Heart left ventricle (tissue), 13 donors: Measurements from ENCODE around the gene TTYH3.

Source experiments
- POLR2A ChIP-seq, 2 donors: fragments of 450-650 bp; IDR thresholded peaks; one replicate each; pipeline ENCODE4 v1.6.1; 2017; ENCODE audit warnings: antibody characterized with exemption in 2 of 2, mild to moderate bottlenecking in 2 of 2, moderate library complexity in 2 of 2
- TF ChIP-seq, protein P1 (sequence below), 12 donors: fragments of 200-600 bp; sonication (generic) in 4 of 12; IDR thresholded peaks; one replicate each; pipeline versions ENCODE4 v1.5.0 to v1.8.0; 2018 to 2022; ENCODE audit warnings: antibody characterized with exemption in 12 of 12, mild to moderate bottlenecking in 5 of 12
- donor health status: ischemic (EF 13 %, LVEDD 7.1; RV severe dilation, severe dysfunction).
- donor health status: DM: no; HTN: yes; CAD: no.
- donor health status: DM: no; HTN: no; CAD: no.
- donor health status: ischemic (EF 25% LVEDD 6.9; RV normal size, moderate dysfunction).
- donor health status: ischemic (EF 25% LVEDD 5.7; RV mildly dilated, moderate dysfunction).
- donor health status: ischemic (EF 35%, LVEDD 5.7; RV mildly dilated, moderate dysfunction).
- donor health status: nonischemic (EF 11% LVEDD 7.7; RV severe dilation, severe dysfunction).
- donor health status: DM: yes; HTN: yes; CAD: no.
- donor health status: PGD.
- donor health status: ischemic (EF 29% LVEDD 5.4; RV normal size, mild dysfunction).
- donor health status: nonischemic (EF 23%, LVEDD 6.1; RV moderate dilation, normal function).

DNA sequence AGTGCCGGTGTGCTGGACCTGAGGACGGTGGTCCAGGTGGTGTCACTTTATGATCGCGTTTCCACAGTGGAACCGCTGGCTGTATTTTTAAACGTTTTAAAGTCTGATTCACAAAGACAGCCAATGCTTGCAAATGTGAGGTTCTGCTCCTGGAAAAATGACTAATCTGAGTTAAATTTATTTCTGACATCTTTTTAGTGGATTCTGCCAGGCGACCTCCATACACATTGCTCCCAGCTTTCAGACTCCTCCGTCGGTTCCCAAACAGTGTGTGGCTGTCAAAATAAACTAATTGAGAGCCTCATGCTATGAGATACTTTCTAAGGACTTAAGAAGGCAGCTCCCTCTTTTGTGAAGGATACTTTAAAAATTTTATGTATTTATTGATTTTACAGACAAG, 12.7 kb upstream of the TTYH3 start:
- TF ChIP-seq, protein P1, sequence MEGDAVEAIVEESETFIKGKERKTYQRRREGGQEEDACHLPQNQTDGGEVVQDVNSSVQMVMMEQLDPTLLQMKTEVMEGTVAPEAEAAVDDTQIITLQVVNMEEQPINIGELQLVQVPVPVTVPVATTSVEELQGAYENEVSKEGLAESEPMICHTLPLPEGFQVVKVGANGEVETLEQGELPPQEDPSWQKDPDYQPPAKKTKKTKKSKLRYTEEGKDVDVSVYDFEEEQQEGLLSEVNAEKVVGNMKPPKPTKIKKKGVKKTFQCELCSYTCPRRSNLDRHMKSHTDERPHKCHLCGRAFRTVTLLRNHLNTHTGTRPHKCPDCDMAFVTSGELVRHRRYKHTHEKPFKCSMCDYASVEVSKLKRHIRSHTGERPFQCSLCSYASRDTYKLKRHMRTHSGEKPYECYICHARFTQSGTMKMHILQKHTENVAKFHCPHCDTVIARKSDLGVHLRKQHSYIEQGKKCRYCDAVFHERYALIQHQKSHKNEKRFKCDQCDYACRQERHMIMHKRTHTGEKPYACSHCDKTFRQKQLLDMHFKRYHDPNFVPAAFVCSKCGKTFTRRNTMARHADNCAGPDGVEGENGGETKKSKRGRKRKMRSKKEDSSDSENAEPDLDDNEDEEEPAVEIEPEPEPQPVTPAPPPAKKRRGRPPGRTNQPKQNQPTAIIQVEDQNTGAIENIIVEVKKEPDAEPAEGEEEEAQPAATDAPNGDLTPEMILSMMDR (IDR thresholded peaks at IDR 0.05): no peak
- no peak for TF ChIP-seq POLR2A (IDR thresholded peaks at IDR 0.05)
